ENCODE measurements around the gene RPLP2. TPM values are rescaled to one million over a fixed set of nuclear protein-coding genes. Genes with fewer than 3 reads are reported as not detected.
A peak's percentile ranks its signal among the peaks of the same experiment; 100 is the strongest.

The RPLP2 gene
- total and polyA plus RNA-seq, 2 of the 4 experiments (the other 2 are of a cell fraction): 59.9 to 1,897 TPM

DNA sequence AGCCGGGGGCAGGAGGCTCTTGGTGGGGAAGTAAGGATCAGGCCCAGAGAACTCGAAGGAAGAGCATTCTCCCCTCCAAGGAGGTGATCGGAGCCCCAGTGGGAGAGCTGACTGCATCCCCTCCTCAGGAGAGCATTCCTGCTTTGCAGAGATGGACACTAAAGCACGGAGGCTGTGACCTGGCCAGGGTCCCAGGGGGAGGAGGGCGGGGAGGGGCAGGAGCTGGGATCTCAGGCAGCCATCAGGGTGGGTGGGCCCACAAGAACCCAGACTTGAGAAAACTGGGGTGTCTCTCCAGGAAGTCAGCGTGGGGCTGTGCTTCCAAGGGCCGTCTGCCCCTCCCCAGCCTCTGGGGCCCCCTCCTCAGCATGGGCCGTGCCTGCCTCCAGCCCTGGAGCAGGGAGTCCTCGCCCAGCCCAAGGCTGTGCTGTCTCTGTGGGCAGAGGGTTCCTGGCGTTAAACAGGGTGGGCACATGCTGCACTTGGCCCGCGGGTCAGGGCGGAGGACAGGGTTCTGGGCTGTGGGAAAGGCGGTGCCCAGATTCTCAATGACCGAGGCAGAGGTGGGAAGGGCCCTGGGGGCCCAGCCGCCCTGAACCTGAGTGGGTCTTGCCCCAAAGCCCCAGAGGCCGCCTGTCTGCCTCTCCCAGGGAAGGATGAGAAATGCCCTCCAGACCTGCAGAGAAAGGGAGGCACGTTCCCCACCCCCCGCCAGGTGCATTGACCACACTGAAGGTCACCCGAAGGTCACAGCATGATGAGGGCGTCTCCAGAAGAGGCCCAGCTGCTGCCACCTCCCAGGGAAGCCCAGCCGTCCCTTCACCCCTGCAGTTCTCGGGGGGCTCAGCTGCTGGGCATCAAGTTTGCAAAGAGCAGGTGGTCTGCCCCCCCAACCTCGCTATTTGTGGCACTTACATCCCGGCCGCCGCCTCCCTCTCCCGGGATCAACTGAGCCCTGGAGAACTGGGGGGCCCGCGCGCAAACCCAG is 20.5 kb upstream of the RPLP2 start:
- Histone ChIP-seq H3K4ac (ENCODE audit: low read depth, low read length) (no peak overlapping the region), H2BK20ac (ENCODE audit: low read depth, low read length) (no peak overlapping the region), H3K4me3 (ENCODE audit: insufficient read depth, low read depth, low read length) (no peak overlapping the region; the same call in 1 of the 2 replicates), H2AFZ (replicated peaks; ENCODE audit: low read length, poor library complexity) (peak overlapping the region; percentile 53), H3K79me1 (ENCODE audit: low read depth in 1 of 2, low read length in 2 of 2) (peaks cover 0 to 8% of the 10 kb centered on the region in 2 experiments; a peak in 2 of 4 replicates), H2AK5ac (ENCODE audit: low read depth, low read length) (no peak overlapping the region; the same call in 1 of the 2 replicates), H4K5ac (ENCODE audit: low read depth, low read length) (no peak overlapping the region), H3K56ac (ENCODE audit: extremely low read depth, insufficient read depth, low read length) (no peak overlapping the region), H3K9me1 (ENCODE audit: insufficient read depth, low read length) (no peaks in the 10 kb centered on the region), H2BK5ac (ENCODE audit: low read depth, low read length, poor library complexity, severe bottlenecking) (no peak overlapping the region), H2BK120ac (ENCODE audit: low read depth, low read length) (no peak overlapping the region), H3K23ac (ENCODE audit: low read depth, low read length) (no peak overlapping the region), H3K18ac (ENCODE audit: low read depth, low read length) (no peak overlapping the region), H3K4me2 (ENCODE audit: low read depth, low read length) (peak overlapping the region; percentile 44; the same call in 1 of the 2 replicates), H3K27ac (ENCODE audit: insufficient read depth, low read length) (no peak overlapping the region), H3K27me3 (ENCODE audit: control insufficient read depth, insufficient read depth, low read length) (no peaks in the 10 kb centered on the region), H4K8ac (ENCODE audit: low read depth in 2 of 2, low read length in 2 of 2) (no peak overlapping the region), H2BK15ac (ENCODE audit: low read depth, low read length) (no peak overlapping the region), H3K9ac (ENCODE audit: low read depth, low read length) (no peak overlapping the region), H3K14ac (replicated peaks; ENCODE audit: low read depth, low read length) (no peak overlapping the region), H2AK9ac (replicated peaks; ENCODE audit: low read depth, low read length, poor library complexity) (peak overlapping the region; percentile 7), H4K20me1 (ENCODE audit: insufficient read depth, low read length) (no peaks in the 10 kb centered on the region; the same call in 1 of the 2 replicates), H3K9me3 (ENCODE audit: control insufficient read depth, insufficient read depth, low read length) (no peaks in the 10 kb centered on the region), H3K36me3 (ENCODE audit: control insufficient read depth, insufficient read depth, low read length) (peaks cover 19% of the 10 kb centered on the region; the same call in 1 of the 2 replicates), H4K91ac (ENCODE audit: insufficient read depth, low read depth, low read length) (no peak overlapping the region), H3K4me1 (ENCODE audit: control insufficient read depth, insufficient read depth, low read length) (peaks cover 5% of the 10 kb centered on the region)
- ATAC-seq (ENCODE audit: low read depth) (no peak; the same call in 1 of the 2 replicates), DNase-seq (no peak)
- TF ChIP-seq SMC3 (IDR thresholded peaks at IDR 0.05; ENCODE audit: low read depth, low read length) (no peak), POLR2A (IDR thresholded peaks at IDR 0.05; ENCODE audit: low read depth, low read length) (no peak), BHLHE40 (IDR thresholded peaks at IDR 0.05; ENCODE audit: low read depth, low read length) (no peak), ELK1 (IDR thresholded peaks at IDR 0.05; ENCODE audit: borderline replicate concordance, low read depth, low read length) (no peak), FOS (IDR thresholded peaks at IDR 0.05; ENCODE audit: low read depth, low read length) (no peak), CEBPB (IDR thresholded peaks at IDR 0.05; ENCODE audit: low read depth, low read length) (no peak)
- TF ChIP-seq, protein P1, sequence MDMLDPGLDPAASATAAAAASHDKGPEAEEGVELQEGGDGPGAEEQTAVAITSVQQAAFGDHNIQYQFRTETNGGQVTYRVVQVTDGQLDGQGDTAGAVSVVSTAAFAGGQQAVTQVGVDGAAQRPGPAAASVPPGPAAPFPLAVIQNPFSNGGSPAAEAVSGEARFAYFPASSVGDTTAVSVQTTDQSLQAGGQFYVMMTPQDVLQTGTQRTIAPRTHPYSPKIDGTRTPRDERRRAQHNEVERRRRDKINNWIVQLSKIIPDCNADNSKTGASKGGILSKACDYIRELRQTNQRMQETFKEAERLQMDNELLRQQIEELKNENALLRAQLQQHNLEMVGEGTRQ (IDR thresholded peaks at IDR 0.05; ENCODE audit: low read depth, low read length): no peak
- CTCF ChIA-PET: no interaction called here
- intact Hi-C loops (cut with micrococcal nuclease): no loop called here
- WGBS, 2 experiments (ENCODE audit: extremely low coverage in 2 of 2, insufficient read length in 1 of 2): 46% methylated on average over 10 of the region's 31 CpGs; no CpG with 5 or more reads in 1 of the 2 experiments
- in situ Hi-C loops (cut with MboI; ENCODE audit: low sequenced_read_pairs): no loop called here
- dilution Hi-C loops (cut with HindIII; ENCODE audit: low sequenced_read_pairs, unreplicated experiment): no loop called here
- POLR2A ChIA-PET (ENCODE audit: unreplicated experiment): no interaction called here
- no TSS peak for BruUV-seq (replicated peaks)
